Spleen (tissue), 11 donors: ENCODE measurements around the gene TTC28. TPM values are rescaled to one million over a fixed set of nuclear protein-coding genes. Genes with fewer than 3 reads are reported as not detected.
A peak's percentile ranks its signal among the peaks of the same experiment; 100 is the strongest.

Source experiments
- DNase-seq: peaks from one replicate; pipeline ENCODE4 v3.0.0-alpha.2; 2020
- H3K27ac ChIP-seq, 8 donors: fragments of 200-600 bp; sonication (generic) in 7 of 8; 1 replicate in 4 of 8; 2 replicates in 4 of 8; pipeline versions ENCODE4 v1.5.0 to v1.8.0; 2016 to 2021; ENCODE audit warnings: inconsistent platforms in 4 of 8, mild to moderate bottlenecking in 4 of 8, moderate library complexity in 1 of 8
- H3K27me3 ChIP-seq, 7 donors: fragments of 200-600 bp; sonication (generic) in 6 of 7; replicated peaks in 1 of 7; 1 replicate in 4 of 7; 2 replicates in 3 of 7; pipeline versions ENCODE4 v1.5.0 to v1.8.0; 2016 to 2021; ENCODE audit warnings: inconsistent platforms in 3 of 7, mild to moderate bottlenecking in 1 of 7
- H3K36me3 ChIP-seq, 6 donors: fragments of 200-600 bp; sonication (generic) in 5 of 6; 1 replicate in 4 of 6; 2 replicates in 2 of 6; pipeline versions ENCODE4 v1.5.0 to v1.8.0; 2016 to 2021; ENCODE audit warnings: inconsistent platforms in 2 of 6
- H3K4me1 ChIP-seq, 6 donors: fragments of 200-600 bp; sonication (generic) in 5 of 6; 1 replicate in 3 of 6; 2 replicates in 3 of 6; pipeline versions ENCODE4 v1.5.0 to v1.8.0; 2016 to 2021; ENCODE audit warnings: inconsistent platforms in 3 of 6
- H3K4me3 ChIP-seq, 8 donors: fragments of 200-600 bp; sonication (generic) in 7 of 8; 1 replicate in 4 of 8; 2 replicates in 4 of 8; pipeline versions ENCODE4 v1.5.0 to v1.8.0; 2016 to 2021; ENCODE audit warnings: inconsistent platforms in 4 of 8, mild to moderate bottlenecking in 4 of 8, moderate library complexity in 2 of 8
- H3K9me3 ChIP-seq, 8 donors: fragments of 200-600 bp; sonication (generic) in 7 of 8; 1 replicate in 4 of 8; 2 replicates in 4 of 8; pipeline versions ENCODE4 v1.5.0 to v1.8.0; 2016 to 2021; ENCODE audit warnings: inconsistent platforms in 4 of 8
- POLR2A ChIP-seq, 3 donors: fragments of 450-650 bp; IDR thresholded peaks; one replicate each; pipeline ENCODE4 v1.5.1; 2017; ENCODE audit warnings: antibody characterized with exemption in 3 of 3, mild to moderate bottlenecking in 1 of 3
- POLR2AphosphoS5 ChIP-seq, 3 donors: sonication (generic); formaldehyde crosslinking; IDR thresholded peaks; one replicate each; pipeline ENCODE4 v1.5.1; 2017; ENCODE audit warnings: antibody characterized with exemption in 3 of 3
- WGBS, 5 donors: extraction: QIAGEN DNeasy Blood & Tissue Kit in 3 of 5; methylation state at CpG; one replicate each; pipeline versions ENCODE4 v1.1.5 to v1.1.7; 2013 to 2018; 5-methylcytosine and 5-hydroxymethylcytosine counted together
- intact Hi-C: fragments of 100-400 bp; cut with DNase I; formaldehyde crosslinking; loops from one replicate; pipeline ENCODE4 v1.15.0; 2023; ENCODE audit warnings: low total_unique reads
- polyA plus RNA-seq, 3 donors: library from polyadenylated mRNA; stranded (reverse); fragments of 200-250 nt; gene quantifications; one replicate each; pipeline ENCODE4 v1.2.1, GENCODE V29; 2013
- total RNA-seq, 7 donors: library from RNA; depleted of rRNA in 3 of 7; stranded (reverse); fragments of >200 nt in 3 of 7; fragmentation: NEBNext Ultra II Directional in 4 of 7; extraction: Animal tissue kit (Norgen Biotek cat#: 25700) in 4 of 7; gene quantifications; one replicate each; pipeline versions ENCODE4 v1.1.0 to v1.2.1, GENCODE V29; 2016 to 2021
- TF ChIP-seq, protein P1 (sequence below), 11 experiments: fragments of 200-600 bp in 7 of 11; fragments of 450-650 bp in 4 of 11; sonication (generic) in 4 of 11; IDR thresholded peaks in 8 of 11; conservative IDR thresholded peaks in 3 of 11; 1 replicate in 7 of 11; 2 replicates in 4 of 11; pipeline versions ENCODE4 v1.4.0 to v1.8.0; 2016 to 2021; ENCODE audit warnings: antibody characterized with exemption in 11 of 11, inconsistent platforms in 4 of 11, mild to moderate bottlenecking in 1 of 11
- donor health status: healthy with polysubstance abuse.
- donor health status: DM: no; HTN: no; CAD: no; lungs with moderate emphysema.
- donor health status: DM: no; HTN: no; CAD: no.
- donor health status: Bipolar disorder and iron deficiency.
- donor health status: healthy.
- donor health status: DM: no; HTN: no; CAD: no.
- donor health status: DM: yes; HTN: yes; CAD: no.

Gene TTC28
- total and polyA plus RNA-seq, 10 donors = 0.62 to 69.0 (median 33.5) TPM

DNA sequence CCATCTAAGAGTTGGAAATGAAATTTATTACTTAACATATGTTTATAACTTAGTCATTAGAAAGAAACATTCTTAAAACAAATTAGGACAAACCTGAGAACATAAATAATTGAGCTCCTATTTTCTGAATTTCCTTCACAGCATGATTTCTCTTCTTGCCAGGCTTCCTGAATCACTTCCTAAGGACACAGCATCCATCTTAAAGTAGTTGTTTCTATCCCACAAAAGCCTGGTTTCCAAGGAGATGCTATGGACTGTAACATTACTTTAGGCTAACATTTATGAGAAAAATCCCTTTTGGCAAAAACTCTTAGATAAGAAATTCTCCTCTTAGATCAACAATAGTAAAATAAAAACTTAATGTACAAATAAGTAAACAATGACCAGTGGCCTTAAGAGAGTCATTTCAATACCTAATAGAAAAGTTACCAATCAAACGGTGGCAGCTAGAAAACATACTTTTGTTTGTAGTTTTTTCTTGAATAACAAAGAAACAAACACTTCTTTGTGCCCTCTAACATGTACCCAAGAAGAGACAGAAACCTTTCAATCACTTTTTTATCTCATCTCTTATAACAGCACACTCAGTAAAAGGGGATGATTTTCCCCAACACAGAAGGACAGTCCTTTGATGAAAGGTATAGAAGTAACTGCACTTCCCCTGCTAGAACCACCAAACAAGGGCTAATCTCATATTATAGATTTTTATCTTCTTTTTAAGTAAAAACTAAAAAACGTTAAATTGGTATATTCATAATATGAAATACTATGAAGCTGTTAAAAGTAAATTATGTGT is 74.5 kb downstream of the TTC28 start:
- no peak for TF ChIP-seq POLR2A (IDR thresholded peaks at IDR 0.05)
- TF ChIP-seq POLR2AphosphoS5 (IDR thresholded peaks at IDR 0.05) = no peak
- TF ChIP-seq, protein P1, sequence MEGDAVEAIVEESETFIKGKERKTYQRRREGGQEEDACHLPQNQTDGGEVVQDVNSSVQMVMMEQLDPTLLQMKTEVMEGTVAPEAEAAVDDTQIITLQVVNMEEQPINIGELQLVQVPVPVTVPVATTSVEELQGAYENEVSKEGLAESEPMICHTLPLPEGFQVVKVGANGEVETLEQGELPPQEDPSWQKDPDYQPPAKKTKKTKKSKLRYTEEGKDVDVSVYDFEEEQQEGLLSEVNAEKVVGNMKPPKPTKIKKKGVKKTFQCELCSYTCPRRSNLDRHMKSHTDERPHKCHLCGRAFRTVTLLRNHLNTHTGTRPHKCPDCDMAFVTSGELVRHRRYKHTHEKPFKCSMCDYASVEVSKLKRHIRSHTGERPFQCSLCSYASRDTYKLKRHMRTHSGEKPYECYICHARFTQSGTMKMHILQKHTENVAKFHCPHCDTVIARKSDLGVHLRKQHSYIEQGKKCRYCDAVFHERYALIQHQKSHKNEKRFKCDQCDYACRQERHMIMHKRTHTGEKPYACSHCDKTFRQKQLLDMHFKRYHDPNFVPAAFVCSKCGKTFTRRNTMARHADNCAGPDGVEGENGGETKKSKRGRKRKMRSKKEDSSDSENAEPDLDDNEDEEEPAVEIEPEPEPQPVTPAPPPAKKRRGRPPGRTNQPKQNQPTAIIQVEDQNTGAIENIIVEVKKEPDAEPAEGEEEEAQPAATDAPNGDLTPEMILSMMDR (IDR thresholded peaks at IDR 0.05 in 8 of 11, conservative IDR thresholded peaks at IDR 0.05 in 3 of 11) = no peak
- intact Hi-C loops = loop anchor here (5.0 kb wide), 2 partner anchors 222 to 437 kb away; no protein-coding TSS in a partner anchor
- Histone ChIP-seq H3K4me1 (no peaks in the 10 kb centered on the region), H3K9me3 (no peaks in the 10 kb centered on the region), H3K27ac (no peak overlapping the region), H3K4me3 (no peak overlapping the region), H3K27me3 (peaks cover 0 to 12% (median 0%) of the 10 kb centered on the region in 7 donors), H3K36me3 (no peaks in the 10 kb centered on the region)
- DNase-seq = no peak
- WGBS, 5 donors = 66 to 84% (median 77%) methylated on average over 2 of the region's 2 CpGs

DNA sequence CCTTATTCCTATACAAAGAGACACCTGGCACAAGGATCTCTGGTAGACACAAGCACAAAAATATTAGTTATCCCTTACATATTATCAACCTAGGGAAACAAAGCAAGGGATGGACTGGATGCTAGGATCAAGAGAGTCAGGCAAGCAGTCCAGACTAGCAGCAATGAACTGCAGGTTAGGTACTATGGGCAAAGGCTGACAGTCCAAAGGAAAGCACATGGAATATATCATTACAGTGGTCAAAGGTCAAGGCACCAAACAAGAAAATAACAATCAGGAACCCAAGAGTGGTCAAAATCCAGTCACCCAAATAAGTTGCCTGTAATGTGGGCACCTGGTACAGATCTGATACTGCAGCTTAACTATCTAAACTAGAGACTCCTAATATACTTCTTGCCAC is 77.7 kb downstream of the TTC28 start:
- intact Hi-C loops = loop anchor here (5.0 kb wide), 2 partner anchors 225 to 440 kb away; no protein-coding TSS in a partner anchor
- Histone ChIP-seq H3K4me1 (no peaks in the 10 kb centered on the region), H3K27ac (no peak overlapping the region), H3K27me3 (no peaks in the 10 kb centered on the region), H3K36me3 (no peaks in the 10 kb centered on the region), H3K4me3 (no peak overlapping the region), H3K9me3 (no peaks in the 10 kb centered on the region)
- TF ChIP-seq POLR2A (IDR thresholded peaks at IDR 0.05) (no peak), POLR2AphosphoS5 (IDR thresholded peaks at IDR 0.05) (no peak)
- TF ChIP-seq, protein P1 (IDR thresholded peaks at IDR 0.05 in 8 of 11, conservative IDR thresholded peaks at IDR 0.05 in 3 of 11) = no peak
- DNase-seq = no peak

GRCh38 chr22:28600546-28601143 is 79.0 kb downstream of the TTC28 start:
- Histone ChIP-seq H3K27ac (no peak overlapping the region), H3K9me3 (no peaks in the 10 kb centered on the region), H3K27me3 (no peaks in the 10 kb centered on the region), H3K4me1 (no peaks in the 10 kb centered on the region), H3K4me3 (no peak overlapping the region), H3K36me3 (no peaks in the 10 kb centered on the region)
- 59 to 64% (median 59%) methylated on average over 3 of the region's 3 CpGs for WGBS, 5 donors
- intact Hi-C loops = loop anchor here (5.0 kb wide), 2 partner anchors 227 to 442 kb away; no protein-coding TSS in a partner anchor
- TF ChIP-seq, protein P1 (IDR thresholded peaks at IDR 0.05 in 8 of 11, conservative IDR thresholded peaks at IDR 0.05 in 3 of 11) = peak in 10 of 11 experiments; percentile 18 to 67 (median 54)
- TF ChIP-seq POLR2AphosphoS5 (IDR thresholded peaks at IDR 0.05) (no peak), POLR2A (IDR thresholded peaks at IDR 0.05) (no peak)
- no peak for DNase-seq

- intact Hi-C loops = loop anchor here (5.0 to 10.0 kb wide), 5 partner anchors 228 to 715 kb away; no protein-coding TSS in a partner anchor
- no peak for DNase-seq
- TF ChIP-seq POLR2AphosphoS5 (IDR thresholded peaks at IDR 0.05) (no peak), POLR2A (IDR thresholded peaks at IDR 0.05) (no peak)
- TF ChIP-seq, protein P1 (IDR thresholded peaks at IDR 0.05 in 8 of 11, conservative IDR thresholded peaks at IDR 0.05 in 3 of 11) = no peak
- H3K4me3 ChIP-seq = no peak overlapping the region
- H3K27ac ChIP-seq = no peak overlapping the region
- no peaks in the 10 kb centered on the region for H3K9me3 ChIP-seq
- WGBS, 5 donors = 61 to 93% (median 75%) methylated on average over 2 of the region's 2 CpGs
- no peaks in the 10 kb centered on the region for H3K36me3 ChIP-seq
- H3K27me3 ChIP-seq = no peaks in the 10 kb centered on the region
- H3K4me1 ChIP-seq = peaks cover 0 to 4% (median 0%) of the 10 kb centered on the region in 6 donors
Observed at GRCh38 chr22:28599693-28600092, 79.9 kb downstream of the TTC28 start.
